HG02852 (cell line): ENCODE results near the gene SNRNP200.
A peak's percentile ranks its signal among the peaks of the same experiment; 100 is the strongest.
"Not testable (repeated sequence)": the region's sequence is repeated elsewhere in the genome, so short reads cannot be mapped to it uniquely, and the experiment has no call there.

Source experiments
- ATAC-seq: cut with Tn5 transposase; IDR thresholded peaks from one replicate; pipeline ENCODE4 v1.9.1; 2021; ENCODE audit warnings: mild to moderate bottlenecking, moderate library complexity; ENCODE audit not compliant: unreplicated experiment

SNRNP200 gene

DNA sequence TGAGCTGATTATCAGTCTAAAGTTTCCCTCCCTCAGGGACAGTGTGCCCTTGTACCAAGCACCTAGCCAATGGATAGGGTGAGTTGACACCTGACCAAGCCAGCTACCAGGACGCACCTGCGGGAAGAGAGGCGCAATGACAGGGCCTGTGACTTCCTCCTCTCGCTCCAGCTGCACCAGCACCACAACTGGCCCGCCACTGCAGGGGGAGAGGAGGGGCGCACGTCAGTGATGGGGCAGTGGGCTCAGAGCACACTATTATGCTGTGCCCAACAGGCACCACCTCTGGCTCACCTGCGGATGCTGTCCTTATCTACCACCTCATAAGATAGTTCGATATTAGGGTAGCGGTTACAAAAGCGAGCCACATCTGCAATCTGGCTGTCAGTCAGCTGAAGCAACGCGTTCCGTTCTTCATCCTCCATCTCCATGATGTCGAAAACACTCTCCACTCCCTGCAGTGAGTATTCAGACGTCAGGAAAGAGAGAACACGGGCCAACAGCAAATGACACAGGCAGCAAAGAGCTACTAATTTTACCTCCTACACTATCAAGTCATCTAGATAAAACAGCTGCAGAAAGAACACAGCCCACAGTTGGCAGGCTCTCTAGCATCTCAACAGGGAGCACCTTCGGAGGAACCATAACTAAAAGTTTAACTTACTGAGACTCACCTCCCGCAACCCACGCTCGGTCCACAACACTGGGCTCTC lies 28.4 kb downstream of the SNRNP200 start:
- no peak for ATAC-seq

GRCh38 chr2:96274355-96275056 lies 30.8 kb downstream of the SNRNP200 start:
- ATAC-seq = no peak

- ATAC-seq = no peak
Observed at GRCh38 chr2:96273763-96274162, 31.6 kb downstream of the SNRNP200 start.

DNA sequence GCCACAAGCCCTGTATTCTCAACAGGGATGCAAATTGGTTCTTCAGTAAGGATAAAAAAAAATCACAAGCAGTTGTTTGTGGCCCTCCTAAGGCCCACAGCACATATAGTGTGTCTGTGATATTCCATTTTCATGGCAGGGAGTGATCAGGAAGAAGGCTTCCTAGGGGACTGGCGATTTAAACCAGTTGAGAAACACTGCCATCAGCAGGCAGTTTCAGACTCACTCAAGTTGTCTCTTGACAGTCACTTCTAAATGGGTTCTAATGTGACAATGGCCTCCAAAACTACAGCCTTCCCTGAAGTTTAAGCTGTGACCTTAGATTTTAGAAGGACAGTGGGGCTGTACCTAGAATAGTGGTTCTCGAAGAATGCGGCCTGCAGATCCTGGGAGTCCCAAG lies 33.4 kb downstream of the SNRNP200 start:
- no peak for ATAC-seq

- no peak for ATAC-seq
Observed at GRCh38 chr2:96267159-96267971, 38.0 kb downstream of the SNRNP200 start.

- ATAC-seq = peak; percentile 91
Observed at GRCh38 chr2:96265840-96266679, 39.3 kb downstream of the SNRNP200 start, which contains the start of the genes CIAO1 and TMEM127. CIAO1 (plus strand) TSS chr2:96266225; CDS start chr2:96266351, 126 bp downstream. TMEM127 (minus strand) TSS chr2:96265997; CDS start chr2:96265381, 616 bp downstream.

GRCh38 chr2:96265349-96265839 lies 40.0 kb downstream of the SNRNP200 start:
- peak; percentile 29 for ATAC-seq

DNA sequence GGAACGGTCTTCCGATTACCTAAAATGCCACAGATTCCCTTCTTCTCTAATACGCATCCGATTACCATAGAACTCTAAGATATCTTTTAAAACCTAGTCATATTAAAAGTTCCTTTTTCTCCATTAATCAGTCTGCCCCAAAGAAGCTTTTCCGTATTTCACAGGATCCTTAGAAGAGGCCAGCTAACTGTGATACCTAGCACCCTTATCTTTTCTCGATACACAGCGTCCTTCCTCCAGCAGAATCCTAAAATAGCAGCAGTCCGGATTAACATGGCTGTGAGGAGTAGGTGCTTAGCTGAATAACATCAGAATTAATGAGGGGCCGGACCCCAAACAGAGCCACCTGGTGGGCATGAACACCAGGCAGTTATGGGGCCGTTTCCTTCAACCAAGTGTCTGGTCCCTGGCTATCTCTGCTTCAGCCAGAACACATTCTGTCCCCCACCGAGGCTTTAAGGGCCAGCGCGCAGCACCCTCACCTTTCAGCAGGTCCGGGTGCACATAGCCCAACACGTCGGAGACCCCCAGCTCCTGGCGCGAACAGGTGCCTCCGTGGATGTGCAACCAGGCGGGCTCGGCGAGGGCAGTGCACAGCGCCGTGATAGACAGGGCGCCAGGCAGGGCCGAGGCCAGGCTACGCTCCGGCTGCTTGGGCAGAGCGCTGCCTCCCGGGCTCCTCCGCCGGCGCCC lies 40.5 kb downstream of the SNRNP200 start:
- no peak for ATAC-seq

- no peak for ATAC-seq
Observed at GRCh38 chr2:96264086-96264485, 41.3 kb downstream of the SNRNP200 start.

- no peak for ATAC-seq
Observed at GRCh38 chr2:96262306-96262705, 43.0 kb downstream of the SNRNP200 start.

DNA sequence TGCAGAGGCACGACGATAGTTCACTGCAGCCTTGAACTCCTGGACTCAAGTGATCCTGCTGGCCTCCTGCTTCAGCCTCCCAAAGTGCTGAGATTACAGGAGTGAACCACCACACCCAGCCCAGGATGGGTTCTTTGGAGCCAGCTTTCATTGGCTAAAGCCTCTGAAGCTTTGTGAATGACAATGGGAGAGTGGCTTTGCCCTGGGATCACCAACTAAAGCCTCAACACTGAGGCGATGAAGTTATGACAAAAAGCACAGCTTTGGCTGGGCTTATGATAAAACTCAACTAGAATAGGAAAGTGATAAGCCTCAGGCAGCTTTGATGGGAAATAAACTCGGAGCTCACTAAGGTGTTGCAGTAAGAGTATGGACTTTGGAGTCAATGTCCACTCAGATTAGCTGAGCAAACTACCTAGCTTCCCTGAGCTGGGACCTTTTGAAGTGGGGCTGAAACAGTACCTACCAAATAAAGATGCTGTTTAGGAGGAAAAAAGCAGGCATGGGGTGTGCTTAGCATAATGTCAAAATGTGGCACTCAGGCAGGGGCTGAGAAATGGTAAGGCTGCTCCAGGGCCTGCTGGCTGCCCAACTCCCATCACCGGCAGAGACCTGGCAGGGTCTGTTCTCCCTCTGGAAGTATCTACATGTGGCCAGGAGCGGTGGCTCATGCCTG lies 43.9 kb downstream of the SNRNP200 start:
- ATAC-seq = no peak

- ATAC-seq = no peak
Observed at GRCh38 chr2:96260387-96261260, 44.7 kb downstream of the SNRNP200 start.

- ATAC-seq = no peak
Observed at GRCh38 chr2:96259497-96259921, 45.8 kb downstream of the SNRNP200 start.

DNA sequence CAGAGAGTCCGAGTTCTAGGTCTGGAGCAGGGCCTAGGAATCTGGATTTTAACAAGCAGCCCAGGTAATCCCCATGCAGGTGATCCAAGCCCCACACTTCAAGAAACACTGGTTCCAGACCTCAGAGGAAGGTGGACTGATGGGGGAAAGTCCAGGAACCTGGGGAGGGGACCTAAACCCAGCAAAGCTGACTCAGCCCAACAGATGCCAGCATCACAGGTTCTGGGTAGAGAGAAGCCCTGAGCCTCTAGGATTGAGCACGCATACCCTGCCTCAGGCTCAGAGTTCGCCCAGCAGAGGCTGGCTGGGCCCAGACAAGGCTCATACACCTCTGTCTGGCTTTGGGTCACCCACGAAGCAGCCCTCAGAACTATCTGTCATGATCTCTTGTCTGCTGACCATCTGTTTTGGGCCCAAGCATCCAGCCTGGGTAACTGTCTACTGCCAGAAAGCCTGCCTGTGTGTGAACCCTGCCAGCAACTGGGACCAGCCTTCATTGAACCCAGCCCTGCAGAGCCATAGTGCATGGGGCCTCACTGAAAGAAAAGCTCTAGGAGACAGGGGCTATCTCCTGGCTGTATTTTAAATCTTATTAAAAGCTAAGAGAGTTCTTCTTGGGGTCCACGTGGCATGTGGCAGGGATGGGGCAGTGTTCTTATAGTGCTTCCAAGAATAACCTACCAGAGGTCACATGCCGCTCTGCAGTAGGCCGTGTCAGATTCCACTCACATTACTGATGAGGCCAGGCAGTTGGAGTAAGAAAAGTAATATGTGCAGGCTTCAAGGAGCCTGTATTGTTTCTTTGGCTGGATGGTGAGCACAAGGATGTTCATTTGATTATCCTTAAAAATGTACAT lies 47.0 kb downstream of the SNRNP200 start:
- ATAC-seq = no peak

DNA sequence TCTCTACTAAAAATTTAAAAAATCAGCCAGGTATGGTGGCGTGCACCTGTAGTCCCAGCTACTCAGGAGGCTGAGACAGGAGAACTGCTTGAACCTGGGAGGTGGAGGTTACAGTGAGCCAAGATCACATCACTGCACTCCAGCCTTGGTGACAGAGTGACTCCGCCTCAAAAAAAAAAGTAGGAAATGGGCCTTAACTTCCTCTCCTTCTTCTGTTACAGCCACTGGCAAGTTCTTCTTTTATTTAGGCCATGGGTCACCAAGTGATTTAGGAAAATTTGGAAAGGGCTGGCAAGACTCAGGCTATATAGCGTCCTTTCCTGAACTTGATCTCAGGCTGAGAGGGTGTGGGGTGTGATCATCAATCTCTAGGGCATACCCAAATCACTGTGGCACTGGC lies 47.6 kb downstream of the SNRNP200 start:
- ATAC-seq = not testable (repeated sequence)

DNA sequence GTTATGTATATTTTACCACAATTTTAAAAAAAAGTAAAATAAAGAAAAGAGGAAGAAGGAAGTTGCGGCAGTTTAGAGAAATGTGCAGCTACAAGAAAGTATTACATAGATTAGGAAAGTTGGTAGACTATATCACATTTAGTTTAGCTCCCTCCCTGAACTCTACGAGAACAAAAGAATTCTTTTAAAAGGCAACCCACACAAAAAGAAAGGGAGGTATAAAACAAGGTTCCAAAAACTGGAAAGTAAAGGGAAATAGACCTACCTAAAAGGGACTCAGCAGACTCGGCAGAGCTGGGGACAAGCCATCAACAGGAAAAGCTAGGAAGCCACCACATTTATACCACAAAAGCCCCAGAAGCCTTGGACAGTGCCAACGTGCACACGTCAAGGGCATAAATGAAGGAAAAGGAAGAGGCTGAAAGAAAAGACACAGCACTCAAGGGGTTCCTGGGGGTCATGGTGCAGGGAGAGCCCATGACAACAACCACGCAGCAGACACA lies 48.7 kb downstream of the SNRNP200 start:
- no peak for ATAC-seq

- ATAC-seq = no peak
Observed at GRCh38 chr2:96254571-96254970, 50.8 kb downstream of the SNRNP200 start.
